COLO668 (cell line): ENCODE data around the gene BRD3.

Experiments
- DNase-seq: peaks from one replicate; lab custom pipeline; 2025; ENCODE audit not compliant: unreplicated experiment; lab: John Stamatoyannopoulos, UW

The BRD3 gene

DNA sequence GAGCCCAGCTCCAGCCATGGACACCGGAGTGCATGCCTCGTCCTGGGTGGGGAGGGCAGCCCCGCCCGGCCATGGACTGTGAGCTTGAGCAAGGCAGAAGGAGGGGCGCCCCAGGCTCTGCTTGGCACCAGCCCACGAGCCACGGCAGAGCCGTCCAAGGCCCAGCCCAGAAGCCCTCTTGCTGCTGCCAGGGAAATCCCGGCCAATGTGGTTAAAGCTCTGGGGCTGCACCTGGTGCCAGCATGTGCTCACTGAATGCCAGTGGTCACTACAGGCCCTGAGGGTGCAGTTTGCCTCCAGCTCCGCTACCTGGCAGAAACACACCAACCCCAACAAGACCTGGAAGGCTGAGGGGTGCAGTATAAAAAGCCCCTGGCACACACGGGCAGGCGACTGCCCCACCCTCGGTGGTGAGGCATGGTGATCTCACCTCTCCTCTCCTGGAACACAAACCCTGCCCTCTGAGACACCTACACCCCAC lies 11.8 kb downstream of the BRD3 start:
- peak; percentile 10 for DNase-seq

DNA sequence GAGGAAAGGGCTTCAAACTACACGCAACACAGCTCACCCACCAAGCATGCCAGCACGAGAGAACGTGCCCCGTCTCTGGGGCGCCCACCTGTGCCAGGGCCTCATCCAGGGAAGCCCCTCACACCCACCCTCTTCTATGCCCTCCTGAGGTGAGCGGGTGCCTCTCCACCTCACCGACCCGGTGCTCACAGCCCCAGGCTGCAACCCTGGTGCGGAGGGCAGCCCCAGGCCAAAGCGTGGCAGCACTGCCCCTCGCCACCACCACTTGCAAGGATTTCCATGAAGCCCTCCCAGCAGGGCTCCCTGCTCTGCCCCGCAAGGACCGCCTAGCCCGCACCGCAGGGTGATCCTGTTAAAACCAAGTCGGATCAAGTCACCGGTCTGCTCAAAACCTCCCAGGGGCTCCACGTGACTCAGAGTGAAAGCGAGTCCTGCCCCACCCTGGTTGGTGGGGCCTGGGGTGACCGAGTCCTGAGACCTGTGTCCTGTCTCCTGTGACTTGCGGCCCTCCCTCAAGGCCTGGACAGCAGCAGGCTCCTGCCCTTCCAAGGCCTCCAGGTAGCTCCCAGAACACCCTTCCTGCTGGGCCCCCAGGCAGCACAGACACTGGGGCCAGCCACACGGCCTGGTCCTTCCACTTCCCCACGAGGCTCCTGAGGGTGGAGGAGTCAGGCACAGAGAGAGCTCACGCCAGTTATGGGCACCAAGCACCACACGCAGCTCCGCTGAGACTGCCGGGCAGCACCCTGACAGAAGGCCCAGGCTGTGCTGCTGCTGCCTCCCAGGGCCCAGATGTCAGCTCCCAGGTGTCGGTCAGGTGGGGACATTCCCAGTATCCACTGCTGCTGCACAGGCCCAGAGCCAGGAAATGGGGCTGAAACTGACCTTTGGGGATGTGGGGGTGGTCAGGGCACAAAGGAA lies 12.7 kb downstream of the BRD3 start:
- DNase-seq, result no peak

DNA sequence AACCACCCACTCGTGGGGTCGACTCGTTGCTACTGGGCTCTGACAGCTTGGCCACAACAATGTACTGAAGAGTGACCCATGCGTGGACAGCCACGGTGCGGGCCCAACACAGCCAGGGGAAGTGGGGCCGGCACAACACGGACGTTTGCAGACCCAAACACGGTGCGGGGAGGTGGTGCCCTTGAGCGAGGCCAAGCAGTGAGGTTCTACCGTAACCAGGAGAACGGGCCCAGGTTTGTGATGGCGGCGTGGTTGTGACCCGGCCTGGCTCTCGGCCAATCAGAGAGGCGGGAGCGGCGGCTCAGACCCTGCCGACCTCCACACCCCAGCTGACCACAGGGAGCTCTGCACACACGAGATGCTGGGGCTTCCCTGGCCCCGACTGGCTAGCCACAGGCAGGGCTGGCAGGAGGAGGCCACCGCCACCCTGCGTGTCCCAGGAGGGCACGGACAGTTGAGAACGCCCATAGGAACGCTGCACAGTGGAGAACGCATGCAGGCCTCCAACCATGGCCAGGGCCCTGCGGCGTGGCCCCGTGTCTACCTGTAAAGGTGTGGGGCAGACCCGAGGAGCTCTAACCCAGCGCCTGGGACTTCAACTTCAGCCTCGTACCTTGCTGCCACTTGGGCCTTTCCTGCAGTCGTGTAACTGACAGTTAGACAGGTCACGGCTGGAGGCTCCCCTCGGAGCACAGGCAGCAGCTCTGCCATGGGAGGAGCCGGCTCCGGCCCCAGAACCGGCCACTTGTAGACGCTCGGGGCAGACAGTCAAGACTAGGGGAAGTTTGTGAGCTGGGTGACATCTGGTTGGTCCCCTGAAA lies 13.7 kb downstream of the BRD3 start:
- no peak for DNase-seq

DNA sequence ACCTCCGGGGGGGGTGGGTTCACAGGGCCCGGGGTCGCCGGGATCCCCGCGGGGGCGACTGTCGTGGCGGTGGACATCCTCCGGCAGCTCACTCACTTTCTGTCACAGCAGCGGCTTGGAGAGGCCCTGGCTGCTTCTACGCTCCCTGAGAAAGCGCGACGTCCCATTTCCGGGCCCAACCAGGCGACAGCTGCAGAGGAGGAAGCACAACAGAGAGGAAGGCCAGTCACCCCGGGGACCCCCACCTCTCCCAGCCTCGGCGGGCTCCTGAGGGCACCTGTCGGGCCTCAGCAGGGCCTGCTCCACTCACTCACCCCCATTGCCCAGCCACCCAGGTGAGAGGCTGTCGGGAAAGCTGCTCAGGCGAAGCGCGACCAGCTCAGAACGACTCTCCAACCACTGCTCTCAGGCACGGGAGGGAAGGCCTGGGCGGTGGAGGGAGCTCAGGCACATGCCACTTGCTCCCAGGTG lies 14.4 kb downstream of the BRD3 start:
- no peak for DNase-seq

DNA sequence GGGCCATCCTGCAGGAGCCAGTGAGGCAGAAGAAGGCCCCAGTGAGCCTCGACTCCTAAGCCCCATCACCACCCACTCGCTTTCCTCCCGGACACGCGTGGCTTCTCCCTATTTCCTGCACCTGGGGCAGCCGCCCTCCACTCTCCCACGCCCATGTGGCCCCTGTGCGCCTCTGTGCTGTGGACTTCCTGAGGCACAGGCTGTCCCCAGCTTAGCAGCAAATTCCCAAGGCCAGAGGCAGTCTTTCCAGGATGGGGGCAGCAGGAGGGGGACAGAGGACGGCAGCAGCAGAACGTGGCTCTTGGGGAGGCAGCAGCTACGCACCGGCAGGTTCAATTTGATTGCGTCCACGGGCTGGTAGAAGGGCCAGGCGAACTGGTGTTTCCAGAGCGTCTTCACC lies 14.9 kb downstream of the BRD3 start:
- DNase-seq, result no peak

DNA sequence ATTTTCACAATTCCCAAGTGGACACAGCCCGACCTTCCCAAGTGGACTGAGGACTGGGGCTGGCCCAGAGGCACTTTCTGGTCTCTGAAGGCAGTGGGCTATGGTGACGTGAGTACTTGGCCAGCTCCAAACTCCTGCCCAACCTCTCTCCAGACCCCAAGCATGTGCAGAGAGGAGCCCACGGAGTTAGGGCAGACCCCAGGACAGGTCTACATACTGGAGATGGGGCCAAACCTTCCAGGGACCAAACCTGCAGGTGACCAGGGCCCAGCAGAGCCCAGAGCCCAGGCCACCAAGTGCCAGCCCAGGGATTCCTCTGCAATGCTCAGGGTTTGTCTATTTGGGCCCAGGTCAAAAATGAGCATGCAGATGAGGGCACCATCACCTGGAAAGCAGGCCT lies 15.3 kb downstream of the BRD3 start:
- no peak for DNase-seq

DNA sequence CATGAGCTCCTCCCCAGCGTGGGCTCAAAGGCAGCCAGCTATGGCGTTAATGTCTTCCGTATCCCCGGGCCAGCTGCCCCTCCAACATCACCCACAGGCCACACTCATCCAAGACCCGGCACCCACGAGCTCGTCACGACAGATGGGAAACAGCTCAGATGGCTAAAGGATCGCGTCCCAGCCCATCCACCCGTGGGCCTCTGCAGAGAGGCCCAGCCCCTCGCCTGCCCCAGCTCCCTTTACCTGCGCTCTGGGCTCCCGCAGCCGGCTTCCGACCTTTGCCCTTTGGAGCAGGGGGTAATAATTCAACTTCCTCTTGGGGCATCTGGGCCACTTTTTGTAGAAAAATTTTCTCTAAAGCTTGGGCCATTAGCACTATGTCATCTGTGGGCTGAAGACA lies 16.5 kb downstream of the BRD3 start:
- DNase-seq, result no peak

DNA sequence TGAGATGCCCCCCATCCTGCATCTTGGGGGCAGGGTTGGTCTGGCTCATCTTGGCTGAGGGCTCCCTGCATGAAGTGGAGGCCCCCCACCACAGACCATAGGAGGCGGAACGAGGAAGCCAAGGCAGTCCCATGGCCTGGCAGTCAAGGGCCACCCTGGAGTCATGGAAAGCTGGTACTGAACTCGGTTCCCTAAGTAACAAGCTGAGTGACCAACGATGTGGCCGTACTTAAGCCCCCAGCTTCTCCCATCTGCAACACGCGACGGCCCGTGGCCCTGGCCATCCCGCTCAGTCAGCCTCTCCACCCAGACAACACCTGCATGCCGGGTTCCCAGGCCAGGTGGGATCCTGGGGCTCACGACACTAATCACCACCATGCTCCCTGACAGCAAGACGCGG lies 17.1 kb downstream of the BRD3 start:
- DNase-seq, result no peak

DNA sequence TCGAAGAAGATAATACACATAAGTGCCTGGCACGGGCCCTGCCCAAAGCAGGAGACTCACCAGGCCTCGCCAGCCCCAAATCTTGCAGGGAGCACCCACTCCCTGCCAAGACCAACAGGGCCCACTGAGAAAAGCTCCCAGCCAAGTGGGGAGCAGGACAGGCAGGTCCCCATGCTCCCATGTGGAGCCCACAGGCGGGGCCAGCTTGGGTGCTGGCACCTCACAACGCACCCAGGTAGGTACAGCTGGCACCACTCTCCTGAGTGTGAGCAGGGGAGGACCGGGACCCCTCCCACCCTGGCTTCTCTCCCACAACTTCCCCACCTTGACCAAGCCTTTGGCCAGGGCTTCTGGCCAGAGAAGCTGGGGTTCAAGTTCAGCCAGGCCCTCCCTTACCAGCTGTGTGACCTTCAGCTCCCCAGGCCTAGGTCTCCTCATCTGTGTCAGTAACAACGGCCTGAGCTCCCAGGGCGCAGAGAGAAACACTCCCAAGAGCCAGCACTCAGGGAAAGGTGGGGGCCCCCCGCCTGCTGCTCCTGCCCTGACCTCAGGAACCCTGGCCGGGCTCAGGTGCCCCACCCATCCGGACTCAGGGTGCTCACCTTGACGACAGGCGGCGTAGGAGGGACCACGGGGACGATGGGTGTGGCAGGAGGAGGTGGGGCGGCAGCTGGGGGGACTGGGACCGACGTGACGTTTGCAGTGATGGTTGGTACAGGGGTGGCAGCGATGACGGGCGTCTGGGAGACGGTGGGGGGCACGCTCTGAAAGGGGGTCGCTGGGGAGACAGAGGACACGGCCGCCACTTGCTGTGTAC lies 17.8 kb downstream of the BRD3 start:
- no peak for DNase-seq

DNA sequence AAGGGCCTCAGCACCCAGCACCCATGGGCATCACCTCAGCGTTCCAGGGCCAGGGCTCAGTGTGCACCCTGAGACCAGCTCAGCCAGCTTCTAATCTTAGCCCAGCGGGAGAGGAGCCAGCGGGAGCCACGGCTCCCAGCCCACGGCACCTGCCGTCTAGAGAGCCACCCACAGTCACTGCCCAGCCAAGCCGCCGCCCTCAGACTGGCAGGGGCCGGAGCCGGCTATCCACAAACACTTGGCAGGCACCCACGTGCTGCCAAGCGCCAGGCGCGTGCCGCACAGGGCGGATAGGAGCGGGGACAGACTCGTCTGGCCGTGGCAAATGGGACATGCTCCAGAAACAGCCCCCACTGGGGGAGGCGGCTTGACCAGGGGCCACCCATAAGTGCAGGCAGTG lies 18.6 kb downstream of the BRD3 start:
- no peak for DNase-seq

DNA sequence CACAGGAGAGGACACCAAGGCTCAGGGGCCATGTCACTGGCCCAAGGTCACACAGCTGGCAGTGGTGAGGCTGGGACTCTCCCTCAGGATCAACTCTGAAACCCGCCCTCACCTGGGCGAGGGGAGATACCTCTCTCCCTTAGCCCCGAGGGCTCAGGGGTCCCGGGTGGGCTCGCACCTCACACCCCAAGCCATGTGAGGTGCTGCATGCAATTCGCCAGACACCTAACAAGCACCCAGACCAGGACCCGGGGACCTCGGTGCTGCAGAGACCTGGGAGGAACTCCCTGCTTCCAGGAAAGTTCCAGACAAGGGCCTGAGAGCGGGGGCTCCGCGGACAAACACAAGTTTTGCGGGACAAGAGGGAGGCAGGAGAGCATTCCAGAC lies 19.3 kb downstream of the BRD3 start:
- no peak for DNase-seq

DNA sequence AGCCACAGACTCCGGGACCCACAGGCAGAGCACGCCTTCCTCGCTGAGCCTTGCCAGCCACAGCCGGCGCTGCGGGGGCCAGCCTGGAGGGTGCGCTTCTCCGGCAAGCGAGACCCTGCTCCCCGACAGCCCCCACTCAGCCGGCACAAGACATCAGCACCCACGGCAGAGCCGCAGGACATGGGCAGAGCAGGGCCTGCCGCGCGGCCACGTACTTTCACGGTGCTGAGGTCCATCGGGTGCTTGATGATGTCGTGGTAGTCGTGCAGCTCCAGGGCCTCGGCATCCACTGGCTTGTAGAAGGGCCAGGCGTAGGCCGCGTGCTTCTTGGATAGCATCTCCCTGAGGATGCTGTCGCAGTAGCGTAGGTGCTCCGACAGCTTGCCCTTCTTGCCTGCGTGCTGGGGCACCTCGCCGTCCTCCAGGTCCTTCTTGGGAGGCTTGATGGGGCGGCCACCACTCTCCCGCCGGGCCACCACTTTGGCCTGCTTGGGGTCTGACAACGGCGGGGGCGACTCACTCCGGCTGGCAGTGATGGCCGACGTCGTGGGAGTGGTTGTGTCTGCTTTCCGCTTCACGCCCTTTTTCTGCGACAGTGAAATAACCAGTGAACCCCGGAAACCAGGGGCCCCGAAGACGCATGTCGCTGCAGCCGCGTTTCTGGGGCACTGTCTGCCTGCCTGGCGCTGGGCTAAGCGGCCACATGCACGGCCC lies 19.8 kb downstream of the BRD3 start:
- no peak for DNase-seq

DNA sequence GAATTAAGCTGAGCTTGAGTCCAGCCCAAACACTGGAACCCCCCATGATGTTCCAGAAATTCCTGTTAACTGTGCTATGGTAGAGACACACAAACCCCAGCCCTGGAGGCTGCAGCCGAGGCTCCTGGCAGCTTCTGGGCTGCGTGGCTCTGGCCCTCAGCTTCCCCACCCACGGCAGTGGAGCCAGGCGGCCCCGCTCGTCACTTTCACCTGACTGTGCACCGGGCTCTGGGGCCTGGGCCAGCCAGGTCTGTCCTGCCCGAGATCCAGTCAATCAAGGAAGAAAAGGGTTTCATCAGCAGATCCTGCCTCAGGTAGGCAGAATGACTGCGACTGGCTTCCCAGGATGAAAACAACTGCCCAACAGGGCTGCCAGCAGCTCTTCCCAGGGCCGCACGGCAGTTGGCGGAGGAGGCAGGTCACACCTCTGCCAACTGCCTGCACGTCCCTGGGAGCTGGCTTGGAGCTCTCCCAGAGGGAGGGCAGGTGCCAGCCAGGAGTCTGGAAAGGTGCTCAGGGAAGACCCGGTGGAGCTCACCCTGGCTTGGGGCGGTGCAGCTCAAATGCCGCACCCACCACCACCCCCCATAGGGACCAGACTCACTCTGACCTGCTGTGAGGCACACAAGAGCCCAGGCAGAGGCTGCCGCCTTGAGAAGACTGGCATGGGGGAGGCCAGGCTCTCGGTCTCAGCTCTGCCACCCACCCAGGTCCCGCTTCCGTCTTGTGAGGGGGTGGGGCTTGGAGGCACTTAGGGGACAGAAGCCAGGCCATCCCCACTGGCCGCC lies 20.7 kb downstream of the BRD3 start:
- no peak for DNase-seq

DNA sequence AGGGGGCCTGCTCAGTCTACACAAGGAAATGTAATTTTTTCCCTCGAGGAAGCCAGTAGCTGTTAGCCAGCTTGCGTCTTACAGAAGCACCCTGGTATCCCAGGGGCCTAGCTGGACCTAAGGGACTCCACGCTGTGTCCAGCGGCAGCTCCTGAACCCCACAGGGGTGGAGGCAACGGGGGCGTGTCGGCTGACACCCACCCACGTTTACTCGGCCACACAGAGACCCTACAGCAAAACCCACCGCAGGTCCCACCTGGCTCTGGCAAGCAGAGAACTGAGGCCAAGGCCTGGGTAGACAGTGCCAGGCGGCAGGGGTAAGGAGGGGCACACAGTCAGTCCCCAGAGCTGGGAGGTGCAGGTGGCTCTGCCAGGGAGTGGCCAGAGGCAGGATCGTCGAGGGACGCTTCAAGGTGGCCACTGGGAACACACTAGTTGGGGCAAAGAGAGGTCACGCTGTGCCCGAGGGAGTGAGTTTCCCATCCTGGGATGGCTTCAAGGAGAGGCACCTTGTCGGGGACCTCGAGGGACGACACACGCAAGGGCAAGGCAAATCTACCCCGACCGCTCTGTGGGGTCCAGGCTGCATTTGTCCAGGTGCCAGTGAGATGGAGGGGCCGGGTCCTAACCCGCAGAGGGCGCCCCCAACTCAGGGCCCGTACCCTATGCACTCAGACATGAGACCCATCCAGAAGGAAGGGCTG lies 21.8 kb downstream of the BRD3 start:
- DNase-seq, result no peak

DNA sequence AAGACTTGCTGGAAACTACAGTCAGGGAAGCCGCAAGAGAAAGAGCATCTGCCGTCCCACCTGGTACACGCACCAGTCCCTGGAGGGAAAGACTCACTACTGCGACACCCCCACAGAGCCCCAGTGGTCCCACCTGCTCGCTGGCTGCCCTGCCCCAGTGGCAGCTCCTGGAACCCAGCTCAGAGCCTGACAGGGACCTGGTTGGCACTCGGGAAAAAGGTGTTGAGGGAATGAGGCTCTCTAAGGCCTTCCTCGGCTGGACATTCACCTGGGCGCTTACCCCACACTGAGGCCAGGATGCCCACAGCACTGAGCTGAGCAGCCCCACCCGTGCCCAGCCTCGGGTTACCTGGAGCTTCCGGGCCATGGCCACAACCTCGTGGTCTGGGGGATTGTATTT lies 22.9 kb downstream of the BRD3 start:
- no peak for DNase-seq

DNA sequence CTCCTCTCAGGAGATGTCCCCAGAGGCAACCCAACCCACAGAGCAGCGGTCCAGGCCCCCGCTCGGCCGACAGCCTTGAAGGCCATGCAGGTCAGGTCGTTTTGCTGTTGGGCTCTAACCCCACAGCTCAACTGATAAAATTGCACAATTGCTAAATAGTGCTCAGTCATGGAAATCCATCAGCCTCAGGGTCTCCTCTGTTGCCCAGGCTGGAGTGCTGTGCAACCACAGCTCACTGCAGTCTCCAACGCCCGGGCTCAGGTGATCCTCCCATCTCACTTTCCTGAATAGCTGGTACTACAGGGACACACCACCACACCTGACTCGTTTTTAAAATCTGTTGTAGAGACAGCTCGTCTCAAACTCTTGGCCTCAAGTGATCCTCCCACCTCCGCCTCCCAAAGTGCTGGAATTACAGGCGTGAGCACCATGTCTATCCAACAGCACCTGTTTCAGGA lies 24.3 kb downstream of the BRD3 start:
- DNase-seq, result no peak

DNA sequence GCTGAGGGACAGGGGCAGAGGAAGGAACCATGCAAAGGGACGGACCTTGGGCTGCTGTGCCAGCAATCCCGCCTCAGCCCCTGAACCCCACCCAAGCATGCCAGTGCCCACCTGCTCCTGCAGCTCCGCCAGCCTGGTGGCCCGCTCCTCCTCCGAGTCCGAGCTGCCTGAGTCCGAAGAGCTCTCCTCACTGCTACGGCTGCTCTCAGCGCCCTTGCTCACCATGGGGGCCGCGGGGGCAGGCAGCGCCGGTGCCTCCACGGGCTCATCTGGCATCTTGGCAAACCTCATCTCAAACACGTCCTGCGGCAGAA lies 26.2 kb downstream of the BRD3 start:
- no peak for DNase-seq

DNA sequence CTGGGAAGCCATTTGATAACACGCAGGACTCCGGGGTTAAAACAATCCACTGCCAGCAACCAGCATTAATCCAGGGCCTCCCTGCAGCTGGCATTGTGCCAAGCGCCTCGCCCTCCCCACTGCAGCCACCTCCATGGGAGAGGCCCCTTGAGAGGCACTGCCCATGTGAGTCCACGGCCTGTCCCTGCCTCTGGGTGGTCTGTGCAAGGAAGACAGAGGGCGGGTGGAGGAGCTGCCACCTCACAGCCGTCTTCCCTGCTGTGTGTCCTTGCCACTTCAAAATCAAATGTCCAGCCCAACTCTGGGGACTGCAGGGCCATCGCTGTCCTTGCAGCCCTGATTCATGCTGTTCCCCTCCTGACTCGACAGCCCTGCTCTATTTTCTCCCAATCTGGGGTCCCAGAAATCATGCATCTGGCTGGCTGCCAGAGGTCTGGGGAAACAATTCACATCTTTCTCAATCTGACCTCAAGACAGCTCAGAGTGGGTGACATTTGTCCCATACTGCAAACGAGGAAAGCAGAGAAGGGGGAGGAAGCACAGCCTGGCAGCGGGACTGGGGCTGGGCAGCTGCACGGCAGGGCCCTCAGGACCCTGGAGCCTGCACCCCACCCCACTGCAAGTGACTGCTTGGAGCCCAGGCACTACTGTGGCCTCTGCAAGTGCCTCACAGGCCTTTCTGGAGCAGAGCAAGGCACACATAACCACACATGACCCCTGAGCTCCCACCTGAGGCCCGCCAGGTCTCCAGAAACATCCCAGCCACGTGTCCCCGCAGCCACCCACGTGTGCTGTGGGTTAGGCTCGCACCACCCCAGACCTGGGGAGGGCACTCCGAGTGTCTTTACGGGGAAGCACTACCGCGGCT lies 26.8 kb downstream of the BRD3 start:
- DNase-seq, result peak; percentile 2
